Right lobe of liver (tissue), 6 donors: ENCODE measurements around the gene NDUFA3. TPM values are rescaled to one million over a fixed set of nuclear protein-coding genes. Genes with fewer than 3 reads are reported as not detected.

ENCODE experiments used
- ATAC-seq, 4 donors: fragments of 200-7000 bp; cut with Tn5 transposase; one replicate each; pipeline ENCODE4 v1.9.1; 2020; ENCODE audit warnings: mild to moderate bottlenecking in 4 of 4, moderate library complexity in 4 of 4
- DNase-seq, 3 donors: peaks; one replicate each; pipeline ENCODE4 v3.0.0-alpha.2; 2020
- H3K27ac ChIP-seq, 3 donors: fragments of 200-600 bp; one replicate each; pipeline ENCODE4 v1.8.0; 2022
- H3K27me3 ChIP-seq, 2 donors: fragments of 200-600 bp; one replicate each; pipeline ENCODE4 v1.8.0; 2022
- H3K36me3 ChIP-seq, 4 donors: fragments of 200-600 bp; sonication (generic) in 1 of 4; one replicate each; pipeline versions ENCODE4 v1.5.1 to v1.8.0; 2017 to 2022; ENCODE audit warnings: control low read depth in 1 of 4
- H3K4me1 ChIP-seq, 4 donors: fragments of 200-600 bp; sonication (generic) in 1 of 4; one replicate each; pipeline versions ENCODE4 v1.5.1 to v1.8.0; 2017 to 2022; ENCODE audit warnings: control low read depth in 1 of 4
- H3K4me3 ChIP-seq, 3 donors: fragments of 200-600 bp; one replicate each; pipeline ENCODE4 v1.8.0; 2022
- H3K9me3 ChIP-seq, 4 donors: fragments of 200-600 bp; sonication (generic) in 1 of 4; one replicate each; pipeline versions ENCODE4 v1.5.1 to v1.8.0; 2017 to 2022; ENCODE audit warnings: control low read depth in 1 of 4
- POLR2A ChIP-seq: fragments of 450-650 bp; IDR thresholded peaks from one replicate; pipeline ENCODE4 v1.6.1; 2017; ENCODE audit warnings: antibody characterized with exemption, mild to moderate bottlenecking
- WGBS: methylation state at CpG from one replicate; pipeline ENCODE4 v1.1.6; 2018; ENCODE audit warnings: low coverage, low lambda C conversion rate; ENCODE audit not compliant: insufficient coverage; ENCODE audit errors: missing lambda C conversion rate; 5-methylcytosine and 5-hydroxymethylcytosine counted together
- intact Hi-C, 2 donors: fragments of 100-400 bp; cut with DNase I; formaldehyde crosslinking; loops; one replicate each; pipeline versions ENCODE4 v1.11.2 to v1.14.1; 2022
- total RNA-seq, 6 experiments: library from RNA; depleted of rRNA in 2 of 6; stranded (reverse); fragments of >200 nt in 2 of 6; fragmentation: NEBNext Ultra II Directional in 3 of 6; extraction: Animal tissue kit (Norgen Biotek cat#: 25700) in 3 of 6; gene quantifications; one replicate each; pipeline versions ENCODE4 v1.1.0 to v1.2.4, GENCODE V29; 2016 to 2023
- TF ChIP-seq, protein P1 (sequence below), 4 donors: fragments of 200-600 bp in 3 of 4; fragments of 450-650 bp in 1 of 4; IDR thresholded peaks; one replicate each; pipeline versions ENCODE4 v1.5.1 to v1.8.0; 2016 to 2022; ENCODE audit warnings: antibody characterized with exemption in 4 of 4, mild to moderate bottlenecking in 2 of 4
- donor health status: DM: no; HTN: yes; CAD: no.
- donor health status: DM: no; HTN: no; CAD: no.
- donor health status: DM: no; HTN: no; CAD: no.
- donor health status: DM: no; HTN: yes; CAD: no.
- donor health status: DM: no; HTN: yes; CAD: no.

Gene NDUFA3
- total RNA-seq, 6 experiments from 2014 or later: 29.2 to 77.3 (median 70.1) TPM

DNA sequence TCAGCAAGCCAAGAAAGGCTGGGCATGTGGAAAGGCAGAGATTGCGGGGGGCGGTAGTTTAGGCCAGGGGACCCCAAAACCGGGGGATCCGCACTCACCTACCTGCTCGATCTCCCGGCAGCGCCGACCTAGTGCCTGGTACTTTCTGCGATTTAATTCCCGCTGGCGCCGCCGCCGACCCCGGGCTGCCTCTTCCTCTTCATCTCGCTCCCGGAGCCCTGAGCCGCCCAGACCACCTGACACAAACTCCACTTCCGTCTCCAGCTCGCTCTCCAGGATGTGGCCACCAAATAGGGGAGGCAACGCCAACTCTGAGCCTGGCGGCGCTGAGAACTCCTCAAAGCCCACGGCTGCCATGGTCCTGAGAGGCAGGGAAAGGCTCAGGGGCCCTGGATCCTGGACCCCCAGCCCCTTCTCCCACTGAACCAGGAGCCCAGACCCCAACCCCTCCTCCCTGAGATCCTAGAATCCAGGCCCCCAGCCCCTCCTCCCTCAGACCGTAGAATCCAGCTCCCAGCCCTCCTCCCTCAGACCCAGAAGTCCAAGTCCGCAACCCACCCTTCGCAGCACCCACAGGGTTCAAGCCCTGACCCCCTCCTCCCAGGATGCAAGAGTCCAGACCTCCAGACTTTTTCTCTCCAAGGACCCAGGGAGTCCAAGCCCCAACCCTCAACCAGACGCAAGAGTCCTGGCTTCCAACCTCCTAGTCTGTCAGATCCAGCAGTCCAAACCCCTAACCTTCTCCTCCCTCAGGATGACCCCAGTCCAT, 11.9 kb downstream of the NDUFA3 start:
- DNase-seq: peak in 1 of 3 donors; percentile 67
- intact Hi-C loops: no loop called here
- ATAC-seq: peak; percentile 14 to 53 (median 42)
- Histone ChIP-seq H3K4me1 (peaks cover 0 to 19% (median 7%) of the 10 kb centered on the region in 4 donors), H3K4me3 (peak overlapping the region; percentile 83 to 94 (median 84)), H3K27me3 (no peaks in the 10 kb centered on the region), H3K36me3 (peaks cover 0 to 24% (median 5%) of the 10 kb centered on the region in 4 donors), H3K9me3 (no peaks in the 10 kb centered on the region), H3K27ac (peak overlapping the region in 2 of 3 donors; percentile 86 to 93)
- 6% methylated on average over 9 of the region's 28 CpGs for WGBS
- TF ChIP-seq, protein P1, sequence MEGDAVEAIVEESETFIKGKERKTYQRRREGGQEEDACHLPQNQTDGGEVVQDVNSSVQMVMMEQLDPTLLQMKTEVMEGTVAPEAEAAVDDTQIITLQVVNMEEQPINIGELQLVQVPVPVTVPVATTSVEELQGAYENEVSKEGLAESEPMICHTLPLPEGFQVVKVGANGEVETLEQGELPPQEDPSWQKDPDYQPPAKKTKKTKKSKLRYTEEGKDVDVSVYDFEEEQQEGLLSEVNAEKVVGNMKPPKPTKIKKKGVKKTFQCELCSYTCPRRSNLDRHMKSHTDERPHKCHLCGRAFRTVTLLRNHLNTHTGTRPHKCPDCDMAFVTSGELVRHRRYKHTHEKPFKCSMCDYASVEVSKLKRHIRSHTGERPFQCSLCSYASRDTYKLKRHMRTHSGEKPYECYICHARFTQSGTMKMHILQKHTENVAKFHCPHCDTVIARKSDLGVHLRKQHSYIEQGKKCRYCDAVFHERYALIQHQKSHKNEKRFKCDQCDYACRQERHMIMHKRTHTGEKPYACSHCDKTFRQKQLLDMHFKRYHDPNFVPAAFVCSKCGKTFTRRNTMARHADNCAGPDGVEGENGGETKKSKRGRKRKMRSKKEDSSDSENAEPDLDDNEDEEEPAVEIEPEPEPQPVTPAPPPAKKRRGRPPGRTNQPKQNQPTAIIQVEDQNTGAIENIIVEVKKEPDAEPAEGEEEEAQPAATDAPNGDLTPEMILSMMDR (IDR thresholded peaks at IDR 0.05): no peak
- no peak for TF ChIP-seq POLR2A

DNA sequence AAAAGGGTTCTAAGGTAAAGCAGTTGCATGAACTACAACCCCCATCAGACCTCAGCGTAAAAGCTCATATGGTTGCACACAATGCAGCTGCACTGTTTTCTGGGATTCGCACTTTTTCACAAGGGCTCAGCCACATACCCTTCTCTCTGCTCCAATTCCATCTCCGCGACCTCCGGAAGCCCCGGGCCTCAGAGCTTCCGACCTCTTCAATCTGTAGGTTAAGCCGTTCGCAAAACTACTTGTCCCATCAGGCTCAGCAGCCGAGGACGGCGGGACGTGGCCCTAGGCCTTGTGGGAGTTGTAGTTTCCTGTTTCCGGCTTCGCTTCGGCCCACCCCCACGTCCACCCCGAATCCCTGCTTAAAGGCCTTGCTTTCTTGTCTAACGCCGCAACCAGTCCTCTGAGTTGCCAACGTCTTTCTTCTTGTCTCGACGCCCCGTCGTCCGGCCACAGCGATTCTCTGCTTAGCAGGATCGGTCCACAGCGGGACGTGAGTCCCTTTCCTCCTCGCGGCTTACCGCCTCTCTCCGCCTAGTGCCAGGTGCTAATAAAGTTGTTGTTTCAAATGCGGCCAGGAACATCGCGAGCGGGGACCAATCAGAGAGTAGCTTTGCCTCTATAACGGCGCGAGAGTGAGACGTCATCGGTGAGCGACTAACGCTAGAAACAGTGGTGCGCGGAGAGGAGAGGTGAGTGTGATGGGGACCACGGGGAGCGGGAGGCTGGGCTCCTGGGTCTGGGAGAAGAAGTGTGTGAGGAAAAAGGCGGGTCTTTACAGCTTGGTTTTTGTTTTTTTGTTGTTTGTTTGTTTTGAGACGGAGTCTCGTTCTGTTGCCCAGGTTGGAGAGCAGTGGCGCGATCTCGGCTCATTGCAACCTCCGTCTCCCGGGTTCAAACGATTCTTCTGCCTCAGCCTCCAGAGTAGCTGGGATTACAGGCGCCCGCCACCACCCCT, 12.7 kb downstream of the NDUFA3 start, which contains the start of the genes PRPF31 and TFPT:
Gene PRPF31 (plus strand): TSS at position 646 of the 955 bp plus-strand sequence. CDS start 2,525 bp downstream, outside the sequence.
Gene TFPT (minus strand): TSS at position 549 of the 955 bp plus-strand sequence. CDS start 388 bp downstream, at position 161.
- intact Hi-C loops: no loop called here
- Histone ChIP-seq H3K4me3 (peak within 1 kb of the TSS; percentile 83 to 94 (median 84)), H3K9me3 (no peaks in the 10 kb centered on the region), H3K36me3 (peaks cover 0 to 23% (median 6%) of the 10 kb centered on the region in 4 donors), H3K27ac (peak within 1 kb of the TSS; percentile 80 to 93 (median 86)), H3K27me3 (no peaks in the 10 kb centered on the region), H3K4me1 (peaks cover 0 to 19% (median 7%) of the 10 kb centered on the region in 4 donors)
- WGBS: under 1% methylated on average over 50 of the region's 60 CpGs
- TF ChIP-seq, protein P1 (IDR thresholded peaks at IDR 0.05): no peak
- peak; percentile 56 for TF ChIP-seq POLR2A
- ATAC-seq (peak; percentile 93 to 98 (median 96)), DNase-seq (peak; percentile 95 to 97 (median 95))

DNA sequence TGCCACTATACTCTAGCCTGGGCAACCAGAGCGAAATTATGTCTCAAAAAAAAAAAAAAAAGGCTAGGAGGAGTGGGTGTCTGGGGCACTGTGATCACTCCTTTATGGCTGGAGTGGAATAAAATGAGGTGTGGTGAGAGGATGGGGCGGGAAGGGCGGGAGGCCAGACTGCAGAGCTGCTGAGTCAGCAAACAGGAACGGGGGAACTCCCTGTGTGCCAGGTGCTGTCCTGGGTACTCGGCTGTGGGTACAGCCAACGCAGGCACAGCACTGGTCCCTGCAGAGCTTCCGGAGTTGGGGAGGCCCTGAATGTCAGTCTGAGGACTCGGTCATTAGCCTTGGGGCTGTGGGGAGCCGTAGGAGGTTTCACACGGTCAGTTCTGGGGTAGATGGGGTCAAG, 18.6 kb downstream of the NDUFA3 start:
- H3K4me1 ChIP-seq: peaks cover 0 to 8% (median 4%) of the 10 kb centered on the region in 4 donors
- intact Hi-C loops: no loop called here
- H3K4me3 ChIP-seq: no peak overlapping the region
- DNase-seq (no peak), ATAC-seq (no peak)
- H3K9me3 ChIP-seq: no peaks in the 10 kb centered on the region
- H3K27ac ChIP-seq: no peak overlapping the region
- H3K27me3 ChIP-seq: no peaks in the 10 kb centered on the region
- peaks cover 0 to 62% (median 20%) of the 10 kb centered on the region in 4 donors for H3K36me3 ChIP-seq
- TF ChIP-seq, protein P1 (IDR thresholded peaks at IDR 0.05): no peak
- no peak for TF ChIP-seq POLR2A
- 91% methylated on average over 4 of the region's 10 CpGs for WGBS

DNA sequence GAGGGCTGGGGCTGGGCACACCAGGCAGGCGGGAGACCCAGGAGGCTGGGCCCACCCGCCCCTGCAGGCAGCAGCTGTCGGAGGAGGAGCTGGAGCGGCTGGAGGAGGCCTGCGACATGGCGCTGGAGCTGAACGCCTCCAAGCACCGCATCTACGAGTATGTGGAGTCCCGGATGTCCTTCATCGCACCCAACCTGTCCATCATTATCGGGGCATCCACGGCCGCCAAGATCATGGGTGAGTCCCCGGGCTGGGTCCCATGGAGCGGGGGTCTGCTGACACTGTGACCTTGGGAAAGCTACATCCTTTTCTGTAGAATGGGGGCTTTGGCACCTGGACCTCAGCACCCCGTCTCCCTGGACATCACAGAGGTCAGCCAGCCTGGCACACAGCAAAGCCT, 21.0 kb downstream of the NDUFA3 start:
- H3K27me3 ChIP-seq: no peaks in the 10 kb centered on the region
- WGBS: no CpG with 5 or more reads among the region's 17 CpGs
- no peaks in the 10 kb centered on the region for H3K4me1 ChIP-seq
- TF ChIP-seq POLR2A: no peak
- TF ChIP-seq, protein P1 (IDR thresholded peaks at IDR 0.05): no peak
- ATAC-seq: no peak
- H3K4me3 ChIP-seq: no peak overlapping the region
- DNase-seq: no peak
- intact Hi-C loops: no loop called here
- H3K9me3 ChIP-seq: no peaks in the 10 kb centered on the region
- peaks cover 0 to 76% (median 26%) of the 10 kb centered on the region in 4 donors for H3K36me3 ChIP-seq
- no peak overlapping the region for H3K27ac ChIP-seq
